Stomach (tissue), 9 donors: ENCODE measurements around the gene PXMP2. TPM values are rescaled to one million over a fixed set of nuclear protein-coding genes. Genes with fewer than 3 reads are reported as not detected.

Experiments
- DNase-seq, 2 donors: peaks; one replicate each; pipeline versions ENCODE4 v3.0.0 to v3.0.0-alpha.2; 2013 to 2019
- H3K27ac ChIP-seq, 5 donors: fragments of 200-600 bp in 4 of 5; sonication (generic) in 4 of 5; one replicate each; pipeline ENCODE4 v1.5.1; 2013 to 2019; ENCODE audit warnings: mild to moderate bottlenecking in 1 of 5, moderate library complexity in 1 of 5
- H3K27me3 ChIP-seq, 3 donors: fragments of 200-600 bp; sonication (generic); one replicate each; pipeline ENCODE4 v1.5.1; 2017 to 2019; ENCODE audit warnings: mixed run types in 1 of 3
- H3K36me3 ChIP-seq, 4 donors: fragments of 200-600 bp; sonication (generic); 1 replicate in 3 of 4; 2 replicates in 1 of 4; pipeline ENCODE4 v1.5.1; 2016 to 2019
- H3K4me1 ChIP-seq, 4 donors: fragments of 200-600 bp; sonication (generic); one replicate each; pipeline ENCODE4 v1.5.1; 2016 to 2019
- H3K4me3 ChIP-seq, 4 donors: fragments of 200-600 bp; sonication (generic) in 3 of 4; one replicate each; pipeline ENCODE4 v1.5.1; 2016 to 2019; ENCODE audit warnings: mild to moderate bottlenecking in 1 of 4
- H3K9me3 ChIP-seq, 4 donors: fragments of 200-600 bp; sonication (generic); one replicate each; pipeline ENCODE4 v1.5.1; 2016 to 2019
- EP300 ChIP-seq: sonication (generic); formaldehyde crosslinking; IDR thresholded peaks from one replicate; pipeline ENCODE4 v1.6.1; 2017; ENCODE audit warnings: antibody characterized with exemption
- POLR2A ChIP-seq, 4 donors: fragments of 450-650 bp; IDR thresholded peaks; one replicate each; pipeline ENCODE4 v1.6.1; 2016; ENCODE audit warnings: antibody characterized with exemption in 4 of 4, control low read depth in 2 of 4, mild to moderate bottlenecking in 1 of 4, moderate library complexity in 1 of 4
- POLR2AphosphoS5 ChIP-seq, 3 donors: sonication (generic); formaldehyde crosslinking; IDR thresholded peaks; one replicate each; pipeline ENCODE4 v1.6.1; 2016; ENCODE audit warnings: antibody characterized with exemption in 3 of 3
- WGBS, 5 donors: extraction: QIAGEN DNeasy Blood & Tissue Kit in 3 of 5; methylation state at CpG; one replicate each; pipeline versions ENCODE4 v1.1.5 to v1.1.7; 2013 to 2018; 5-methylcytosine and 5-hydroxymethylcytosine counted together
- intact Hi-C: fragments of 100-400 bp; cut with DNase I; formaldehyde crosslinking; loops from one replicate; pipeline ENCODE4 v1.15.1; 2023; ENCODE audit warnings: low total_unique reads
- polyA plus RNA-seq, 3 donors: library from polyadenylated mRNA; stranded (reverse); fragments of 200-250 nt; gene quantifications; one replicate each; pipeline ENCODE4 v1.2.3, GENCODE V29; 2013
- total RNA-seq, 5 donors: library from RNA; depleted of rRNA; stranded (reverse); fragments of >200 nt; gene quantifications; one replicate each; pipeline versions ENCODE4 v1.1.0 to v1.2.3, GENCODE V29; 2014 to 2016
- TF ChIP-seq, protein P1 (sequence below), 7 experiments: fragments of 450-650 bp in 4 of 7; fragments of 200-600 bp in 3 of 7; sonication (generic) in 3 of 7; IDR thresholded peaks; one replicate each; pipeline ENCODE4 v1.5.1; 2016 to 2019; ENCODE audit warnings: antibody characterized with exemption in 7 of 7, control low read depth in 2 of 7, mild to moderate bottlenecking in 1 of 7
- donor health status: healthy with polysubstance abuse.
- donor health status: Bipolar disorder and iron deficiency.
- donor health status: healthy.

PXMP2 gene
- total and polyA plus RNA-seq, 8 donors = 29.9 to 274 (median 90.1) TPM

DNA sequence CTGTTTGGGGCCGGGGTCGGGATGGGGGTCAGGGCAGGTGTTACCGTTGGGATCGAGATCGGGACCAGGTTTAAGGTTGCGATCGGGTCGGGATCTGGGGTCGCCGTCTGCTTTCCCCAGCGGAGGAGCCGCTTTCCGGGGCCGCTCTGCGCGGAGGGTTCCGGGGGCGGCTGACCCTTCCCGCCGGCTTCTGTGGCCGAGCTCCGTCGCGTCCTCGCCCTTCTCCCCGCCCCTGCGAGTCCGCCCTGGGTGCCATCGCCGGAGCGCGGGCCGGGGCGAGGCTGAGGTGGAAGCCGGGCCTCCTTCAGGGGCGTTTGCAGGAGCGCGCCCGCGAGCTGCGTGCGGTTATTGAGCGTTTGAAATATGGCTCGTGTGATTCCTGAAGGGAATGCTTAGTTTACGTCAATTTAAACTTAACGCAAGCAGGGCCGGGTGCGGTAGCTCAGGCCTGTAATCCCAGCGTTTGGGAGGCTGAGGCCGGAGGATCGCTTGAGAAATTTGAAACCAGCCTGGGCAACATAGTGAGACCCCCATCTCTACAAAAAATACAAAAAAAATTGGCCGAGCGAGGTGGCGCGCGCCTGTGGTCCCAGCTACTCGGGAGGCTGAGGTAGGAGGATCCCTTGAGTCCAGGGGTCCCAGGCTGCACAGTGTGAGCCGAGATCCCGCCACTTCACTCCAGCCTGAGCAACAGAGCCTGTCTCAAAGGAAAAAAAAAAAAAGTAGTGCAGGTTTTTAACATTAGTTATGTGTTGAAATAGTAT is 23.9 kb downstream of the PXMP2 start:
- Histone ChIP-seq H3K27me3 (no peaks in the 10 kb centered on the region), H3K4me1 (peaks cover 9 to 39% (median 28%) of the 10 kb centered on the region in 4 donors), H3K9me3 (no peaks in the 10 kb centered on the region), H3K4me3 (peak overlapping the region; percentile 81 to 98 (median 92)), H3K36me3 (peaks cover 13 to 30% (median 20%) of the 10 kb centered on the region in 4 donors), H3K27ac (peak overlapping the region; percentile 42 to 95 (median 85))
- intact Hi-C loops = no loop called here
- WGBS, 5 donors = 7 to 19% (median 7%) methylated on average over 21 to 59 of the region's 59 CpGs
- TF ChIP-seq POLR2AphosphoS5 (IDR thresholded peaks at IDR 0.05) (peak in 1 of 3 donors; percentile 6), EP300 (no peak), POLR2A (IDR thresholded peaks at IDR 0.05) (no peak)
- TF ChIP-seq, protein P1, sequence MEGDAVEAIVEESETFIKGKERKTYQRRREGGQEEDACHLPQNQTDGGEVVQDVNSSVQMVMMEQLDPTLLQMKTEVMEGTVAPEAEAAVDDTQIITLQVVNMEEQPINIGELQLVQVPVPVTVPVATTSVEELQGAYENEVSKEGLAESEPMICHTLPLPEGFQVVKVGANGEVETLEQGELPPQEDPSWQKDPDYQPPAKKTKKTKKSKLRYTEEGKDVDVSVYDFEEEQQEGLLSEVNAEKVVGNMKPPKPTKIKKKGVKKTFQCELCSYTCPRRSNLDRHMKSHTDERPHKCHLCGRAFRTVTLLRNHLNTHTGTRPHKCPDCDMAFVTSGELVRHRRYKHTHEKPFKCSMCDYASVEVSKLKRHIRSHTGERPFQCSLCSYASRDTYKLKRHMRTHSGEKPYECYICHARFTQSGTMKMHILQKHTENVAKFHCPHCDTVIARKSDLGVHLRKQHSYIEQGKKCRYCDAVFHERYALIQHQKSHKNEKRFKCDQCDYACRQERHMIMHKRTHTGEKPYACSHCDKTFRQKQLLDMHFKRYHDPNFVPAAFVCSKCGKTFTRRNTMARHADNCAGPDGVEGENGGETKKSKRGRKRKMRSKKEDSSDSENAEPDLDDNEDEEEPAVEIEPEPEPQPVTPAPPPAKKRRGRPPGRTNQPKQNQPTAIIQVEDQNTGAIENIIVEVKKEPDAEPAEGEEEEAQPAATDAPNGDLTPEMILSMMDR (IDR thresholded peaks at IDR 0.05) = no peak
- peak; percentile 34 to 56 for DNase-seq

DNA sequence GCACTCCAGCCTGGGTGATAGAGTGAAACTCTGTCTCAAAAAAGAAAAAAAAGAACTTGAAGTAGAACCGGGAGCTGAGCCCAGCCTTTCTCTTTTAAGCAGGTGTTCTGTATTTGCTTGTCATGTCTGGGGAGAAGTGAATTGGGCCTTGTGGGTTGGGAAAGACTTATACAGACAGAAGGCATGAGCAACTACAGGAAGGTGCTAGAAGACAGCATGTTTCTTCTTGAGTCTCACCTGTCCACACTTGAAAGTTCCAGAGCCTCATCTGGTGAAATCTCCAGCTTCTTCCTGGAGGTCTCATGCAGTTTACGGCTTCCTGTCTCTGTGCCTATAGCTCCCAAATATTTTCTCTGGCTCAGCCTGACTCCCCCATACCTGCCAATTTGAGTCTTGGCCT is 25.7 kb downstream of the PXMP2 start:
- 70 to 88% (median 76%) methylated on average over 2 of the region's 2 CpGs for WGBS, 5 donors
- intact Hi-C loops = no loop called here
- TF ChIP-seq POLR2AphosphoS5 (IDR thresholded peaks at IDR 0.05) = no peak
- TF ChIP-seq POLR2A (IDR thresholded peaks at IDR 0.05) = no peak
- TF ChIP-seq, protein P1 (IDR thresholded peaks at IDR 0.05) = no peak
- TF ChIP-seq EP300 = no peak

DNA sequence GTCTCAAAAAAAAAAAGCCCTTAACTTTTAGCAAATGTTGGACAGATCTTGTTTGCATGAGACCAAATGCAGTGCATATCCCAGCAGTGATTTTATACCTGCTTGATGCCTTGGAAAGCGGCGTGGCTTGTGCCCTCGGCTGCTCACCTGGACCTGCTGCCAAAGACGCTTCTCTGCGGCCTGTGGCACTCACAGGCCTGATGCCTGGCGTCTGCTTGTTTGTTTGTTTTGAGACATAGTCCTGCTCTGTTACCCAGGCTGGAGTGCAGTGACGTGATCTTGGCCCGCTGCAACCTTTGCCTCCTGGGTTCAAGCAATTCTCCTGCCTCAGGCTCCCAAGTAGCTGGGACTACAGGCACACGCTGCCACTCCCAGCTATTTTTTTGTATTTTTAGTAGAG is 28.5 kb downstream of the PXMP2 start:
- no peak overlapping the region for H3K27ac ChIP-seq
- DNase-seq = no peak
- H3K36me3 ChIP-seq = peaks cover 44 to 67% (median 65%) of the 10 kb centered on the region in 4 donors
- TF ChIP-seq POLR2A (IDR thresholded peaks at IDR 0.05) (no peak), EP300 (no peak), POLR2AphosphoS5 (IDR thresholded peaks at IDR 0.05) (no peak)
- TF ChIP-seq, protein P1 (IDR thresholded peaks at IDR 0.05) = no peak
- H3K4me3 ChIP-seq = no peak overlapping the region
- WGBS, 5 donors = 81 to 95% (median 89%) methylated on average over 8 to 9 of the region's 9 CpGs
- no peaks in the 10 kb centered on the region for H3K9me3 ChIP-seq
- peaks cover 9 to 29% (median 15%) of the 10 kb centered on the region in 4 donors for H3K4me1 ChIP-seq
- H3K27me3 ChIP-seq = no peaks in the 10 kb centered on the region
- intact Hi-C loops = no loop called here

More for the DNA sequence above, 25.7 kb downstream of the PXMP2 start:
- no peaks in the 10 kb centered on the region for H3K27me3 ChIP-seq
- no peaks in the 10 kb centered on the region for H3K9me3 ChIP-seq
- H3K4me3 ChIP-seq = no peak overlapping the region
- peaks cover 31 to 41% (median 38%) of the 10 kb centered on the region in 4 donors for H3K36me3 ChIP-seq
- no peak for DNase-seq
- H3K4me1 ChIP-seq = peaks cover 9 to 39% (median 28%) of the 10 kb centered on the region in 4 donors
- H3K27ac ChIP-seq = no peak overlapping the region

DNA sequence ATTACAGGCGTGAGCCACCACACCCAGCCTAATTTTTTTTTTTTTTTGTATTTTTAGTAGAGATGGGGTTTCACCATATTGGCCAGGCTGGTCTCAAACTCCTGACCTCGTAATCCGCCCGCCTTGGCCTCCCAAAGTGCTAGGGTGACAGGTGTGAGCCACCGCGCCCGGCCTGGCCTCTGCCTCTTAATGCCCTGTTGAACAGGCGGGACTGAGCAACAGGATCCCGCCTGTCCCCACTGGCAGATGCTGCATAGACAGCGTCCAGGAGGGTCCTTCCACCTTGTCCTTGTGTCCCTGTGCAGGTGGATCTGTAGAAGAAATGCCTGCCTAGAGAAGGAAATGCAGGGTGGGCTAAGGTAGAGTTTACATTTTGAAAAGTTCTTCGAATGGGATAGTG is 29.0 kb downstream of the PXMP2 start:
- peaks cover 47 to 72% (median 70%) of the 10 kb centered on the region in 4 donors for H3K36me3 ChIP-seq
- TF ChIP-seq POLR2AphosphoS5 (IDR thresholded peaks at IDR 0.05) = no peak
- TF ChIP-seq POLR2A (IDR thresholded peaks at IDR 0.05) = no peak

DNA sequence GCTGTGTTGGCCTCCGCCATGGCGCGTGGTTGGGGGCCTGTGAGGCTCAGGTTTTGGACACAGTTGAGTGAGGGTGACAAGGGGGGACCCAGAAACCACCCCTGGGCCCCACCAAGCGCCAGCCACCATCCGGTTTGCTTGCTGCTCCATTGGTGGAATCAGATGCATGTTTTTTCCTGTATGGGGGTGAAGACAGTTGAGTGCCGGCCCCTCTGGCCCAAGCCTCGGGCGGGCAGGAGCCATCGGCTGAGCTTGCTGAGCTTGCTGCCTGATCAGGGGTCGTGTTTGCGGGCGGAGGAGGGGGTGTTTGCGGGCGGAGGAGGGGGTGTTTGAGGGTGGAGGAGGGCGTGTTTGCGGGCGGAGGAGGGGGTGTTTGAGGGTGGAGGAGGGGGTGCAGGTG is 29.6 kb downstream of the PXMP2 start:
- H3K27me3 ChIP-seq = no peaks in the 10 kb centered on the region
- WGBS, 5 donors = 78 to 91% (median 88%) methylated on average over 15 to 17 of the region's 17 CpGs
- H3K4me3 ChIP-seq = no peak overlapping the region
- no peak for DNase-seq
- intact Hi-C loops = no loop called here
- H3K27ac ChIP-seq = no peak overlapping the region
- peaks cover under 1 to 20% (median 6%) of the 10 kb centered on the region in 4 donors for H3K4me1 ChIP-seq
- TF ChIP-seq, protein P1 (IDR thresholded peaks at IDR 0.05) = no peak
- TF ChIP-seq EP300 (no peak), POLR2A (IDR thresholded peaks at IDR 0.05) (no peak), POLR2AphosphoS5 (IDR thresholded peaks at IDR 0.05) (no peak)
- H3K36me3 ChIP-seq = peaks cover 47 to 78% (median 77%) of the 10 kb centered on the region in 4 donors
- H3K9me3 ChIP-seq = no peaks in the 10 kb centered on the region

More for the DNA sequence above, 29.0 kb downstream of the PXMP2 start:
- no peak for DNase-seq
- no peaks in the 10 kb centered on the region for H3K9me3 ChIP-seq
- H3K27me3 ChIP-seq = no peaks in the 10 kb centered on the region
- no peak overlapping the region for H3K4me3 ChIP-seq
- H3K4me1 ChIP-seq = peaks cover 7 to 27% (median 13%) of the 10 kb centered on the region in 4 donors
- intact Hi-C loops = no loop called here
- no peak overlapping the region for H3K27ac ChIP-seq
- 77 to 96% (median 83%) methylated on average over 11 of the region's 11 CpGs for WGBS, 5 donors
